Keratinocyte (primary cell): ENCODE measurements around the gene ATXN2. TPM values are rescaled to one million over a fixed set of nuclear protein-coding genes. Genes with fewer than 3 reads are reported as not detected.
A peak's percentile ranks its signal among the peaks of the same experiment; 100 is the strongest.

Experiments
- DNase-seq: peaks from one replicate; pipeline ENCODE4 v3.0.0-alpha.2; 2011; ENCODE audit warnings: low read depth, missing footprints, low spot score
- FAIRE-seq: peaks from 2 replicates; lab custom pipeline; 2011; peaks lifted over from hg19 to GRCh38; lab: Jason Lieb, UNC
- H2AFZ ChIP-seq: 2 replicates; pipeline ENCODE4 v1.6.0; 2012; ENCODE audit warnings: low read length, control low read depth, inconsistent platforms; ENCODE audit not compliant: control insufficient read depth
- H3K27ac ChIP-seq: 2 replicates; pipeline ENCODE4 v1.5.1; 2011; ENCODE audit warnings: low read length; ENCODE audit not compliant: control insufficient read depth, insufficient read depth
- H3K27me3 ChIP-seq: 3 replicates; pipeline ENCODE4 v1.6.0; 2011; ENCODE audit warnings: low read length; ENCODE audit not compliant: control insufficient read depth, insufficient read depth; ENCODE audit errors: extremely low read depth
- H3K36me3 ChIP-seq, 2 experiments: 2 replicates in 1 of 2; 3 replicates in 1 of 2; pipeline ENCODE4 v1.5.1; 2011; ENCODE audit warnings: low read length in 2 of 2, mild to moderate bottlenecking in 1 of 2; ENCODE audit not compliant: control insufficient read depth in 2 of 2, insufficient read depth in 2 of 2; ENCODE audit errors: extremely low read depth in 1 of 2
- H3K4me1 ChIP-seq: 3 replicates; pipeline ENCODE4 v1.5.1; 2011; ENCODE audit warnings: low read length; ENCODE audit not compliant: control insufficient read depth, insufficient read depth; ENCODE audit errors: extremely low read depth
- H3K4me2 ChIP-seq: 3 replicates; pipeline ENCODE4 v1.6.0; 2011; ENCODE audit warnings: low read depth, low read length; ENCODE audit not compliant: control insufficient read depth, insufficient read depth; ENCODE audit errors: extremely low read depth
- H3K4me3 ChIP-seq, 3 experiments: fragments of 200-600 bp in 1 of 3; sonication (generic) in 1 of 3; 2 replicates in 2 of 3; 3 replicates in 1 of 3; pipeline ENCODE4 v1.5.1; 2011 to 2016; ENCODE audit warnings: low read length in 3 of 3, mild to moderate bottlenecking in 3 of 3, control low read depth in 2 of 3, inconsistent platforms in 1 of 3, low read depth in 1 of 3, mixed read lengths in 1 of 3, mixed run types in 1 of 3, moderate library complexity in 1 of 3; ENCODE audit not compliant: control insufficient read depth in 2 of 3, insufficient read depth in 2 of 3; ENCODE audit errors: extremely low read depth in 1 of 3
- H3K79me2 ChIP-seq: 2 replicates; pipeline ENCODE4 v1.6.0; 2012; ENCODE audit warnings: low read length; ENCODE audit not compliant: control insufficient read depth, insufficient read depth
- H3K9ac ChIP-seq: 3 replicates; pipeline ENCODE4 v1.6.0; 2011; ENCODE audit warnings: low read length; ENCODE audit not compliant: control insufficient read depth, insufficient read depth; ENCODE audit errors: extremely low read depth
- H3K9me1 ChIP-seq: 3 replicates; pipeline ENCODE4 v1.6.0; 2011; ENCODE audit warnings: low read length; ENCODE audit not compliant: control insufficient read depth, insufficient read depth; ENCODE audit errors: extremely low read depth
- H3K9me3 ChIP-seq: 2 replicates; pipeline ENCODE4 v1.5.1; 2012; ENCODE audit warnings: low read depth, low read length; ENCODE audit not compliant: control insufficient read depth
- H4K20me1 ChIP-seq: 3 replicates; pipeline ENCODE4 v1.6.0; 2011; ENCODE audit warnings: low read length; ENCODE audit not compliant: control insufficient read depth, insufficient read depth; ENCODE audit errors: extremely low read depth
- CTCF ChIP-seq, 3 experiments: IDR thresholded peaks in 1 of 3; conservative IDR thresholded peaks in 1 of 3; optimal IDR thresholded peaks in 1 of 3; 2 replicates in 2 of 3; 3 replicates in 1 of 3; pipeline versions ENCODE3 to v1.5.1; 2011; ENCODE audit warnings: low read length in 3 of 3, mild to moderate bottlenecking in 3 of 3, moderate library complexity in 2 of 3, control low read depth in 1 of 3, inconsistent platforms in 1 of 3; ENCODE audit not compliant: insufficient read depth in 2 of 3; ENCODE audit errors: extremely low read depth in 1 of 3
- EZH2 ChIP-seq: IDR thresholded peaks from one replicate; pipeline ENCODE4 v1.6.1; 2012; ENCODE audit warnings: inconsistent platforms, mild to moderate bottlenecking, low read length, moderate library complexity
- dilution Hi-C: fragments of 300-500 bp; cut with MboI; formaldehyde crosslinking; loops from one replicate; pipeline ENCODE4 v1.7.0; 2020; ENCODE audit warnings: low sequenced_read_pairs; ENCODE audit not compliant: extremely low pct_ligation_motif_present
- polyA plus RNA-seq, 5 experiments: library from polyadenylated mRNA; depleted of rRNA in 3 of 5; stranded (reverse) in 3 of 5; stranded (forward) in 1 of 5; unstranded in 1 of 5; fragments of >200 nt; gene quantifications; 1 replicate in 1 of 5; 2 replicates in 3 of 5; 3 replicates in 1 of 5; pipeline versions ENCODE4 v1.2.1 to v1.2.3, GENCODE V29; 2011 to 2012; ENCODE audit warnings: missing spikeins in 2 of 5, low read depth in 1 of 5, low replicate concordance in 1 of 5

Gene ATXN2
- polyA plus RNA-seq, 1 donor (not counting 4 experiments of a cell fraction or from before 2014, with no cell fraction given), result 19.6 TPM

- Histone ChIP-seq H3K27me3 (no peaks in the 10 kb centered on the region), H4K20me1 (no peaks in the 10 kb centered on the region), H3K36me3 (no peaks in the 10 kb centered on the region), H3K9ac (no peak overlapping the region), H3K9me1 (no peaks in the 10 kb centered on the region), H3K79me2 (no peaks in the 10 kb centered on the region), H3K27ac (no peak overlapping the region), H3K4me1 (no peaks in the 10 kb centered on the region), H3K9me3 (no peaks in the 10 kb centered on the region), H3K4me2 (no peak overlapping the region), H3K4me3 (no peak overlapping the region), H2AFZ (no peak overlapping the region)
- no peak for DNase-seq
- TF ChIP-seq CTCF (optimal IDR thresholded peaks at IDR 0.05 in 1 of 3, IDR thresholded peaks at IDR 0.05 in 1 of 3, conservative IDR thresholded peaks at IDR 0.05 in 1 of 3; ENCODE audit: extremely low read depth in 1 of 3, insufficient read depth in 2 of 3, low read length in 3 of 3) (peak in 1 of 3 experiments; percentile 24), EZH2 (no peak)
- no peak for FAIRE-seq
- dilution Hi-C loops, result no loop called here
These were observed 8.1 kb upstream of the ATXN2 start for GRCh38 chr12:111607239-111607638.

GRCh38 chr12:111606767-111607230, 7.7 kb upstream of the ATXN2 start:
- no peak overlapping the region for H3K4me3 ChIP-seq
- no peaks in the 10 kb centered on the region for H3K36me3 ChIP-seq
- no peak overlapping the region for H3K9ac ChIP-seq
- DNase-seq (no peak), FAIRE-seq (no peak)
- H3K4me1 ChIP-seq, result no peaks in the 10 kb centered on the region
- H3K9me1 ChIP-seq, result no peaks in the 10 kb centered on the region
- dilution Hi-C loops, result no loop called here
- no peak overlapping the region for H3K27ac ChIP-seq
- TF ChIP-seq EZH2, result no peak
- TF ChIP-seq CTCF (optimal IDR thresholded peaks at IDR 0.05 in 1 of 3, IDR thresholded peaks at IDR 0.05 in 1 of 3, conservative IDR thresholded peaks at IDR 0.05 in 1 of 3; ENCODE audit: extremely low read depth in 1 of 3, insufficient read depth in 2 of 3, low read length in 3 of 3), result no peak
- no peaks in the 10 kb centered on the region for H3K27me3 ChIP-seq
- no peaks in the 10 kb centered on the region for H3K79me2 ChIP-seq
- no peaks in the 10 kb centered on the region for H4K20me1 ChIP-seq
- H2AFZ ChIP-seq, result no peak overlapping the region
- no peak overlapping the region for H3K4me2 ChIP-seq
- no peaks in the 10 kb centered on the region for H3K9me3 ChIP-seq
